ENCODE measurements around the gene RPS6KA4.

RPS6KA4 gene

DNA sequence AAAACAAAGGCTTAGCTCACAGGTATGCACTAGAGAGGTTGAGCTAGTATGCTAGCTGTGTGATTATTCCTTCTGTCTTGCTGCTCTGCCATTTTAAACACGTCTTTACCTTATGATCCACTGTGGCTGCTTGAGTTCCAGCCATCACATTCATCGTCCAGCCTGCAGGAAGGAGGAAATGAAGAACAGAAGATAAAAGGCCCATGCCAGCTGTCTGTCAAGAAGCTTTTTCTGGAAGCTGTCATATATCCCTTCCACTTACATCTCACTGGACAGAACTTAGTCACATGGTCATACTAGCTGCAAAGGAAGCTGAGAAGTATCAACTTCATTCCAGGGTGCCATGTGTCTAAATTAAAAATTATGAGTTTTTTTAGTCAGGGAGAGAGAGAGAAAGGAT, 31.6 kb upstream of the RPS6KA4 start:
- DNase-seq (ENCODE audit: low spot score): no peak

DNA sequence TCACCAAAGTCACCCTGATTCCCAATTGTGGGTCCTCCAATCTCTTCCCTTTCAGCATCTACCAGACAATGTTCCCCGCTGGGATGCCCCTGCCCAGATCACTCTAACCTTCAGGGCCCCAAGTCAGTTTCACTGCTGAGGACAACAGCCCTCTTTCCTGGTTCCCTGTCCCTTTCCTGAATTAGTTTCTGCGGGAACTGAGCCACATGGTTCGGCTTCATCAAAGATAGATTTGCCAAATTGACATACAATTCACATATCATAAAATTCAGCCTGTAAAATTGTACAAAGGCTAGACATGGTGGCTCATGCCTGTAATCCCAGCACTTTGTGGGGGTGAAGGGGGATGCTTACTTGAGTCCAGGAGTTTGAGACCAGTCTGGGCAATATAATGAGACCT, 31.0 kb upstream of the RPS6KA4 start:
- DNase-seq (ENCODE audit: low spot score): no peak

DNA sequence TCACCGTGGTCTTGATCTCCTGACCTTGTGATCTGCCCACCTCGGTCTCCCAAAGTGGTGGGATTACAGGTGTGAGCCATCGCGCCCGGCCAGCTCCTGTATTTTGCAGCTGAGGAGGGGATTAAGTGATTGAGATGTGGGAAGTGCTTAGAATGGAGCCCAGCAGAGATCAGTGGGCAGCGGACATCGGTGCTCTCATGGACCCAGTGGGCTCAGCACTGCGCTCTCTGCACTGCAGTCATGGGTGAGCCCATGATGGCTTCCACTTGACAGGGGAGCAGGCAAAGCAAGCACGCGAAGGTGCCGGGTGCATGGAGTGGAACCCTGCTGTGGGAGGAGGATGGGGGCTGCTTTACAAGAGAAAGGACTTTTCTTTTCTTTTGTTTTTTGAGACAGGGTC, 28.1 kb upstream of the RPS6KA4 start:
- DNase-seq (ENCODE audit: low spot score): no peak

DNA sequence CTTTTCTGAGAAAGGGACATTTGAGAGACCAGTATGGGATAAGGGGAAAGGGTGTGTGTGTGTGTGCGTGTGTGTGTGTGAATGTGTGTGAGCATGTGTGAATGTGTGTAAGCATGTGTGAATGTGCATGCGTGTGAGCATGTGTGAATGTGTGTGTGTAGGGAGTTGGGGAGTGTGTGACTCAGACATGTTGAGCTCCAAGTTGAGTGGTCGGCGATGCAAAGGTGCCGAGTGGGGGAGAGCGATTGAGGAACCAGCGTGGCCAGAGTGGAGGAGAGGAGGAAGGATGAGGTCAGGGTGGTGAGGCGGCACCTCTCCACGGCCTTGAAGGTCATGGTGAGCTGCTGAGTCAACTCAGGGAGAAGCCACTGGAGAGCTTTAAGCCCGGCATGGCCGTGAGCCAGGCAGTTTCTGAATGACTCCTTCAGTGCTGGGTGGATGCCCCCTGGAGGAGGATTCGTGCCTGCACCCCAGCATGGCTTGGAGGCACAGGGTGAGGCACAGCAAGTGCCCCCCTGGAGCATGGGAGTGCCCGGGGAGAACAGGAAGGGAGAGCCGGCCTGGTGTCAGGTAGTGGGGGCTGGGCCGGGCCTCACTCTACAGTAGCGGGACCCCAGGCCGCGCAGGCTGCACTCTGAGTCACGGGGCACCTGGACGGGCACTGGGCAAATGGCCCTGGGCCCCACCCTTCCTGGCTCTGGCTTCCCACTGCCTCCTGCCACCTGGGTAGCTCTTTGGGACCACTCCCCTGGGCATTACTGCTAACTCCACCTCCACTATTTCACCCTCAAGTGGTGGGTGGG, 27.2 kb upstream of the RPS6KA4 start:
- DNase-seq (ENCODE audit: low spot score): peak; percentile 92

DNA sequence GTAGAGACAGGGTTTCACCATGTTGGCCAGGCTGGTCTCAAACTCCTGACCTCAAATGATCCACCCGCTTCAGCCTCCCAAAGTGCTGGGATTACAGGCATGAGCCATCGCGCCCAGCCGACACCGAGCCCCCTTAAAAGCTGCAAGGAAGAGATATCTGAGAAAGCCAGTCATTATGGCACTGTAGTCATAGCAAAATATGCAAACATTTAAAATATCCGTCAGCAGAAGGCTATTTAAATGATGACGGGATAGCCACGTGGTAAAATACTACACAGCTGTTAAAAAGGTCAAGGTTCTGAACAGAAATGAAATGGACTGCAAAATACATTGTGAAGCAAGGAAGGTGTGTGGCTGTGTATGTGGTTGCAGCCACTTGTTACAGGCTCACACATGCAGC, 25.4 kb upstream of the RPS6KA4 start:
- no peak for DNase-seq (ENCODE audit: low spot score)

DNA sequence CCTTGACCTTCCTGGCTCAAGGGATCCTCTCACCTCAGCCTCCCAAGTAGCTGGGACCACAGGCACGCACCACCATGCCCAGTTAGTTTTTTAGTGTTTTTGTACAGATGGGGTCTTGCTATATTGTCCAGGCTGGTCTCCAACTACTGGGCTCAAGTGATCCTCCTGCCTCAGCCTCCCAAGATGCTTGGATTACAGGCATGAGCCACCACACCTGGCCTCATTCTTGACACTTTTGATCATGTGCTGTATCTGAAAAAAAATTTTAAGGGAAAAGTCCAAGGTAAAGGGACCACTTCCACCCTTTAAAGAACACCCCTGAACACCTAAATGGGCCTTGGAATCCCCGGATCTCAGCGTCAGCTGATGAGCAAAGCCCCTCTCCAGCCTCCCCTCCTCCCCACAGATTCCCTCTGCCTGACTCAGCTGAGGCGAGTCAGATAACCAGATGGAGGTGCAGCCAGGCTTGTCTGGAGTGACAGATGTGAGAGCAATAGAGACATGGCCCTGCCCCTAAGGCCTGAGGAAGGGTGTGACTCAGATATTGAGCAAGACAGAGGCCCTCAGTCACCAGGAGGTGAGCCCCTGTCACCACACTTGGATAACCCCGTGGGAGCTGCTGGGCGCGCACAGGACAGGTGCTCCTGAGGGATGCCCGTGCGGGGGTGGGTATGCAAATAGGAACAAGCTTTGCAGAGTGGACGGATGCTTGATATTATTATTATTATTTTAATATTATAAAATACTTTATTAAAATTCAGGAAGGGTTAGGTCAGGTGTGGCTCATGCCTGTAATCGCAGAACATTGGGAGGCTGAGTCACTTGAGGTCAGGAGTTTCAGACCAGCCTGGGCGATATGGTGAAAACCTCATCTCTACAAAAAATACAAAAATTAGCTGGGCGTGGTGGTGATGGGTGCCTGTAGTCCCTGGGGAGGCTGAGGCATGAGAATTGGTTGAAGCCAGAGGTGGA, 23.9 kb upstream of the RPS6KA4 start:
- peak; percentile 60 for DNase-seq (ENCODE audit: low spot score)

DNA sequence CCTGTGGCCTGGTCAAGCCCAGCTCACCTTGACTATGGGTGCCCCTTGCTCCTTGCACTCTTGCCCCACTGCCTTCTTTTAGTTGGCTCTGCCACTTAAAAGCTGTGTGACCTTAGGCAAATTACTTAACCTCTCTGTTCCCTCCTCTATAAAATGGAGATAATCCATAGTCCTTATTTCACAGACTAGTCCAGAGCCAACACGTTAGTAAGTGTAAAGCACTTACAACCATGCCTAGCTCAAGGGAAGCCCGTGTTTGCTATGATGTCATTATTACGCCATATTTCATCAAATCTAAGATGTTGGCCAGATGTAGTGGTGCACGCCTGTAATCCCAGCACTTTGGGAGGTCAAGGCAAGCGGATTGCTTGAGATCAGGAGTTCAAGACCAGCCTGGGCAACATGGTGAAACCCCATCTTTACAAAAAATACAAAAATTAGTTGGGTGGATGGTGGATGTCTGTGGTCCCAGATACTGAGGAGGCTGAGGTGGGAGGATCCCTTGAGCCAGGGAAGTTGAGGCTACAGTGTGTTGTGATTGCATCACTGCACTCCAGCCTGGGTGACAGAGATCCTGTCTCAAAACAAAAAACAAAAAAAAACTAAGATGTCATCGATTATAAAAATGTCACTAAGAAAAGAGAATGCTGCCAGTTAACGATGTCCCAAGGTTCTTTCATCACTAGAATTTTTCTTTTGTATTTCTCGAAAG, 21.3 kb upstream of the RPS6KA4 start:
- no peak for DNase-seq (ENCODE audit: low spot score)

DNA sequence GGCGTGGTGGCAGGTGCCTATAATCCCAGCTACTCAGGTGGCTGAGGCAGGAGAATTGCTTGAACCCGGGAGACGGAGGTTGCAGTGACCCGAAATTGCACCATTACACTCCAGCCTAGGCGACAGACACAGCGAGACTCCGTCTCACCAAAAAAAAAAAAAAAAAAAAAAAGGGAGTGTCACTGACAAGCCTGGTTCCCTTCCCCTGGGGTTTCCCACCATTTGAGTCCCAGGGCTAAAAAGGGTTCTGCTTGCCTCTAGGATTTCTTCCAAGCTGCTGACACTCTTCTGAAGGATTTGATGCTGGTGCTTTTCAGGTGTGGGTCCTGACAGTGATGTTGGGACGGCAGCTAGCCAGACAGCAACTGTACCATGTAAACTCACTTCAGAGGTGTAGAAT, 20.2 kb upstream of the RPS6KA4 start:
- DNase-seq (ENCODE audit: low spot score): no peak

DNA sequence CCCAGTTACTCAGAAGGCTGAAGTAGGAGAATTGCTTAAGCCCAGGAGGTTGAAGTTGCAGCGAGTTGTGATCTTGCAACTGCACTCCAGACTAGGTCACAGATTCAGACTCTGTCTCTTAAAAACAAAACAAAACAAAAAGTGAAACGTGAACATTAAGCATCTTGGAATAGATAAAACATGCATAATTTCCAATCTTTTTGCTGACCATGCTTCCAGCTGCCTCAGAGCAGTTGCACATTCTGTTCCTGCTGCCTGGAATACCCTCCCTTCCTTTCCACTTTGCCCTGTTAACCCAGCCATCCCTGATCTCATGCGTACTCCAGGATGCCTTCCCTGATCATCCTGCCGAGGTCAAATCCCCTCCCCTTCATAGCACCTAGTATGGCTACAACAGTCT, 19.7 kb upstream of the RPS6KA4 start:
- no peak for DNase-seq (ENCODE audit: low spot score)

DNA sequence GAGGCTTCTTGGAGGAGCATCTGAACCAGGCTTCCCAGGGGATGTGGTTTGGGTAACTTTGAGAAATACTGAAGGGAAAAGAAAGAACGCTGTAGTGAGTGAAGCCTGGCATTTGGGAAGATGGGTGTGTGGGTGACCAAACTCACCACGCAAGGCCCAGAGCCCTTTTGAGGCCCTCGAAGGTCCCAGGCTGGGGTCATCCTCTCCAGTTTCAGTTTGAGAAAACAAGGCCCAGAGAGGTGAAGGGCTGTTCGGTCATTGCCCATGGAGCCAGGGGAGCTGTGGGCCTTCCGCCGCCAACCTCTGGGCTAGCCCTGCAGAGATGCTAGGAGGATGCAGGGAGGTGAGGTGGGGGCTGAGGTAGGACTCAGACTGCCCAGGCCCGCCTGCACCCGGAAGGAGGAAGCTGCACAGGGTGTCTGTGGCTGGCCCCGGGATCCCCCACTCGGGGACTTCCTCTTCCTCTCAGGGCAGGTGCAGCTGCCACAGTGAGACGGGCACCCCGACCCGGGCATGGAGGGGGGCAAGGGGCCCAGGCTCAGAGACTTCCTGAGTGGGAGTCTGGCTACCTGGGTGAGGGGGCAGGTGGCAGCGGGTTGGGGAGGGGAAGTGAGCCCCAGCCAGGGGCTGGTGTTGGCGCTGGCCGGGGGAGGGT, 19.1 kb upstream of the RPS6KA4 start, which contains the start of gene CCDC88B:
CCDC88B (plus strand) TSS at position 451 of the 655 bp plus-strand sequence; CDS start at position 514, 63 bp downstream.
- peak; percentile 88 for DNase-seq (ENCODE audit: low spot score)

DNA sequence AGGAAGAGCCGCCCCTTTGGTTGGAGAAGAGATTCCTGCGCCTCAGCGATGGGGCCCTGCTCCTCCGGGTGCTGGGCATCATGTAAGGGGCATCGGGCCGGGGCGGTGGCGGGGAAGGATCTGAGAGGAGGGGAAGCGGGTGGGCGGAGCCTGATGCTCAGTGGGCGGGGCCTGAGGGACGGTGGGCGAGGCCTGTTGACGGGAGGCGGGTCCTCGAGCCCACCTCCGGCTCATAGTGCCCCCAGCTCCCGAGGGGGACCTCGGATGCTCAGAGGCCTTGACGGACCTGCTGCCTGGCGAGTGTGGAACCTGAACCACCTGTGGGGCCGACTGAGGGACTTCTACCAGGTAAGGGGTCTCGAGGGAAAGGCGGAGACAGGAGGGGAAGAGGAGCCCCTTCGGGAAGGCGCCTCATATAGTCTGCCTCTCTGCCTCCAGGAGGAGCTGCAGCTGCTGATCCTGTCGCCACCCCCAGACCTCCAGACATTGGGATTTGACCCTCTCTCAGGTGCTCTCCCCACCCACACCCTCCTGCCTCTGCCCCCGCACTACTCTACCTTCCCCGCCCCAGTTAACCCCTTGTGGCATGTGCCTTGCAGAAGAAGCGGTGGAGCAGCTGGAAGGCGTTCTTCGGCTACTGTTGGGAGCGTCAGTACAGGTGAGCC, 18.2 kb upstream of the RPS6KA4 start:
- peak; percentile 85 for DNase-seq (ENCODE audit: low spot score)

DNA sequence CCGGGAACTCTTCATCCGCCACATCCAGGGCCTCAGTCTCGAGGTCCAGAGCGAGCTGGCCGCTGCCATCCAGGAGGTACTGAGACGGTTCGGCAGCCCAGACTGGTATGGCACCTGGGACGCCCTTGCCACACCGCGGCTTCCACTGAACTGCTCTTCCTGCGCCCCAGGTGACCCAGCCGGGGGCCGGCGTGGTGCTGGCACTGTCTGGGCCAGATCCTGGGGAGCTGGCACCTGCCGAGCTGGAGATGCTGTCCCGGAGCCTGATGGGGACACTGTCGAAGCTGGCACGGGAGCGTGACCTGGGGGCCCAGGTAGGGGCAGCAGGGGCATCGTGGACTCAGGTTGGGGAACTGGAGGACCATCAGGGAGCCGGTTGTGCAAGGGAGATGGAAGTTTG, 17.5 kb upstream of the RPS6KA4 start:
- no peak for DNase-seq (ENCODE audit: low spot score)

DNA sequence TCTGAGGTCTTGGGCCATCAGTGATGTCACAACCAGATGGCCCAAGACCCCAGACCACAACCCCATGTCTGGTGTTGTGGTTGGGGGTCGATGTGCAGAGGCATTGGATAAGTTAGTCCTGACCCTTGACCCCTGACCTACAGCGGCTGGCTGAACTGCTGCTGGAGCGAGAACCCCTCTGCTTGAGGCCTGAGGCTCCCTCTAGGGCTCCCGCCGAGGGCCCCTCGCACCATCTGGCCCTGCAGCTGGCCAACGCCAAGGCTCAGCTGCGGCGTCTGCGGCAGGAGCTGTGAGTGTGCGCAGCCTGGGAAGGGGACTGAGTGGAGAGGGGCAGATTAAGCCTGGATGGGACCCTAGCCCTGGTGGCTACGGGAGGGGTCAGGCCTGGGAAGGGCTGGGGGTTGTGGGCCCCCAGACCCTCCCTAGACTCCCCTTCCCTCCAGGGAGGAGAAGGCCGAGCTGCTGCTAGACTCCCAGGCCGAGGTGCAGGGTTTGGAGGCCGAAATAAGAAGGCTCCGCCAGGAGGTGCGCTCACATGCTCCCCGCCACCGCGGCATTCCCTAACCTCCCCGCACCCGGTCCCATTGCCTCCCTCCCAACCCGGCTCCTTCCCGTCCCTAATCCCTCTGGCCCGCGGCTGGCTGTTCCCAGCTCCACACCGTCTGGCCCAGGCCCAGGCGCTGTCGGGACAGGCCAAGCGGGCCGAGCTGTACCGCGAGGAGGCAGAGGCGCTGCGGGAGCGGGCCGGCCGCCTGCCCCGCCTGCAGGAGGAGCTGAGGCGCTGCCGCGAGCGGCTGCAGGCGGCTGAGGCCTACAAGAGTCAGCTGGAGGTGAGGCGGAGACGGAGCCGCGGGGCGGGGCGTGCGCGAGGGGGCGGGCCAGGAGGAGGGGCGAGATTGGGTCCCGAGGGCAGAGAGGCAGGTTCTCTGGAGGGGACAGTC, 16.8 kb upstream of the RPS6KA4 start:
- peak; percentile 92 for DNase-seq (ENCODE audit: low spot score)

DNA sequence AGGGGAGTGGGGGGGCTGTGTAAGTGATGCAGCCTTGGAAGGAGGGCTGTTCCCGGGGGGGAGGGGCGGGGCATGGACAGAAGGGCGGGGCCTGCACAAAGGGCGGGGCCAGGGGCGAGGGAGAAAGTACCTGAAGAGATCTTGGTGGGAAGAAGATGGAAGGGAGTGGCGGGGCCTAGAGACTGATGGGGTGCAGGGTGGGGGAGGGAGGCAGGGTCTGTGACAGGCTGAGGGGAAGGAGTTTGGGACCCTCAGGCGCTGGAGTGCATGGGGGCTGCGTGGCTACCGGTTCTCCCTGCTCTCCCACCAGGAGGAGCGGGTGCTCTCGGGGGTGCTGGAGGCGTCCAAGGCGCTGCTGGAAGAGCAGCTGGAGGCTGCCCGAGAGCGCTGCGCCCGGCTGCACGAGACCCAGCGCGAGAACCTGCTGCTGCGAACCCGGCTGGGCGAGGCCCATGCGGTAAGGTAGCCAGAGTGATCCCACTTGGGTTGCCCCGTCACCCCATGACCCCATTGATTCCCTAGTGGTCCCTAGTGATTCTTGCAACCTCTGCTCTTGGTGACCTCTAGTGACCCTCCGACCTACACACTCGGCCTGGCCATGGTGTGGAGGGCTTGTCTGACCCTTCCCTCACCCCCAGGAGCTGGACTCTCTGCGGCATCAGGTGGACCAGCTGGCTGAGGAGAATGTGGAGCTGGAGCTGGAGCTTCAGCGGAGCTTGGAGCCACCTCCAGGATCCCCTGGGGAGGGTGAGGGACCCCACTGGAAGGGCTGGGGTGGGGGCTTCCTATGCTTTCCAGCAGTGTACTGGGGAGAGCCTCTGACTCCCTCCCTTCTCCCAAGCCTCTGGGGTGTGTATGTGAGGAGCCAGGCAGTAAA, 15.9 kb upstream of the RPS6KA4 start:
- DNase-seq (ENCODE audit: low spot score): no peak

DNA sequence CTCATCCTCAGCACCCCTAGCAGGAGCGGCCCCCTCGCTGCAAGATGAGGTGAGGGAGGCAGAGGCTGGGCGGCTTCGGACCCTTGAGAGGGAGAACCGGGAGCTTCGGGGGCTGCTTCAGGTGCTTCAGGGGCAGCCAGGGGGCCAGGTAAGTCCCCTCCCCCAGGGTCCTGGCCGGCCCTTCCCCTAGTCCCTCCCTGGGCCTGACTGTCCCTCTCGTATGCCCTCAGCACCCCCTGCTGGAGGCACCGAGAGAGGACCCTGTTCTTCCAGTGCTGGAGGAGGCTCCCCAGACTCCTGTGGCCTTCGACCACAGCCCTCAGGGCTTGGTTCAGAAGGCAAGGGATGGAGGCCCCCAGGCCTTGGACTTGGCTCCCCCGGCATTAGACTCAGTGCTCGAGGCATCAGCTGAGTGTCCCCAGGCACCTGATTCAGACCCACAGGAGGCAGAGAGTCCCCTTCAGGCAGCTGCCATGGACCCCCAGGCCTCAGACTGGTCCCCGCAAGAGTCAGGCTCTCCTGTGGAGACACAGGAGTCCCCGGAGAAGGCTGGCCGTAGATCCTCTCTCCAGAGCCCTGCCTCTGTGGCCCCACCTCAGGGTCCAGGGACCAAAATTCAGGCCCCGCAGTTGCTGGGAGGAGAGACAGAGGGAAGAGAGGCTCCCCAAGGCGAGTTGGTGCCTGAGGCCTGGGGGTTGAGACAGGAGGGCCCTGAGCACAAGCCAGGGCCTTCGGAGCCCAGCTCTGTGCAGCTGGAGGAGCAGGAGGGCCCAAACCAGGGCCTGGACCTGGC, 15.0 kb upstream of the RPS6KA4 start:
- DNase-seq (ENCODE audit: low spot score): no peak

DNA sequence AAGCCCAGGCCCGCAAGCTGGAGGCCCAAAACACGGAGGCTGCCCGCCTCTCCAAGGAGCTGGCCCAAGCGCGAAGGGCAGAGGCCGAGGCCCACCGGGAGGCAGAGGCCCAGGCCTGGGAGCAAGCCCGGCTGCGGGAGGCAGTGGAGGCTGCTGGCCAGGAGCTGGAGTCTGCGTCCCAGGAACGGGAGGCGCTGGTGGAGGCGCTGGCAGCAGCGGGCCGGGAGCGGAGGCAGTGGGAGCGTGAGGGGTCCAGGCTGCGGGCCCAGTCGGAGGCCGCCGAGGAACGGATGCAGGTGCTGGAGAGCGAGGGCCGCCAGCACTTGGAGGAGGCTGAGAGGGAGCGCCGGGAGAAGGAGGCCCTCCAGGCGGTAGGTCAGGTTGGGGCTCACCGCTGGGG, 14.2 kb upstream of the RPS6KA4 start:
- DNase-seq (ENCODE audit: low spot score): no peak

DNA sequence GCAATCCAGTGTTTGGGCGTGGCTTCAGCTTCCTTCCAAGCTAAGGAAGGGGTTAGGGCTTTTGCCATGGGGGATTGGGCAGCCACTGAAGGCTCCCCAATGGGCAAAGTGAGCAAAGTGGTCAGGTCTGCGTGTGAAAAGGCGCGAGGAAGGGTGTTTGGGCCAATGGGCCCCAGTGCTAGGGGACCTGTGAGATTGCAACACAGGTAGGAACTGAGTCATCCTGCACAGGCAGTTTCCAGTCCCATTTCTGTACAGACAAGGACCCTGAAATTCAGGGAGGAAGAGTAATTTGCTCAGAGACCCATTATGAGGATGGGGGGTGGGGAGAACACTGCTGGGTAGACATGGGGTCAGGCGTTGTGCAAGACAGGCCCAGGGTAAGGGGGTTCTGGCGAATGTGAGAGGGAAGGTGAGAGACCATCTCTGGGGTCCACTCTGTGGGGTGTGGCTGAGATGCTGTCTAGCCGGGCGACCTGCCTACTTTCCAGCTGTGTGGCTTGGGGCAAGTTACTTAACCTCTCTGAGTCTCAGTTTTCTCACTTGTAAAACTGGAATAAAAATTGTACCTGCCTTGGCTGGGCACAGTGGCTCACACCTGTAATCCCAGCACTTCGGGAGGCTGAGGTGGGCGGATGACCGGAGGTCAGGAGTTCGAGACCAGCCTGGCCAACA, 11.6 kb upstream of the RPS6KA4 start:
- no peak for DNase-seq (ENCODE audit: low spot score)
